Renal cortex interstitium (tissue), 15 donors: Measurements from ENCODE around the gene RELCH. TPM values are rescaled to one million over a fixed set of nuclear protein-coding genes. Genes with fewer than 3 reads are reported as not detected.
A peak's percentile ranks its signal among the peaks of the same experiment; 100 is the strongest.
"Not testable (repeated sequence)": the region's sequence is repeated elsewhere in the genome, so short reads cannot be mapped to it uniquely, and the experiment has no call there.

Experiments
- DNase-seq, 11 donors: peaks; one replicate each; pipeline ENCODE4 v3.0.0-alpha.2; 2013; ENCODE audit warnings: low read depth in 9 of 11, low spot score in 4 of 11; ENCODE audit errors: extremely low read depth in 1 of 11
- long read RNA-seq, 16 experiments: transcript quantifications; one replicate each; lab custom pipeline, GENCODE V29; 2026
- polyA plus RNA-seq, 3 donors: library from polyadenylated mRNA; unstranded; fragments of 120-200 nt; gene quantifications; one replicate each; pipeline ENCODE4 v1.2.1, GENCODE V29; 2013; ENCODE audit not compliant: insufficient read length in 3 of 3

RELCH gene, protein sequence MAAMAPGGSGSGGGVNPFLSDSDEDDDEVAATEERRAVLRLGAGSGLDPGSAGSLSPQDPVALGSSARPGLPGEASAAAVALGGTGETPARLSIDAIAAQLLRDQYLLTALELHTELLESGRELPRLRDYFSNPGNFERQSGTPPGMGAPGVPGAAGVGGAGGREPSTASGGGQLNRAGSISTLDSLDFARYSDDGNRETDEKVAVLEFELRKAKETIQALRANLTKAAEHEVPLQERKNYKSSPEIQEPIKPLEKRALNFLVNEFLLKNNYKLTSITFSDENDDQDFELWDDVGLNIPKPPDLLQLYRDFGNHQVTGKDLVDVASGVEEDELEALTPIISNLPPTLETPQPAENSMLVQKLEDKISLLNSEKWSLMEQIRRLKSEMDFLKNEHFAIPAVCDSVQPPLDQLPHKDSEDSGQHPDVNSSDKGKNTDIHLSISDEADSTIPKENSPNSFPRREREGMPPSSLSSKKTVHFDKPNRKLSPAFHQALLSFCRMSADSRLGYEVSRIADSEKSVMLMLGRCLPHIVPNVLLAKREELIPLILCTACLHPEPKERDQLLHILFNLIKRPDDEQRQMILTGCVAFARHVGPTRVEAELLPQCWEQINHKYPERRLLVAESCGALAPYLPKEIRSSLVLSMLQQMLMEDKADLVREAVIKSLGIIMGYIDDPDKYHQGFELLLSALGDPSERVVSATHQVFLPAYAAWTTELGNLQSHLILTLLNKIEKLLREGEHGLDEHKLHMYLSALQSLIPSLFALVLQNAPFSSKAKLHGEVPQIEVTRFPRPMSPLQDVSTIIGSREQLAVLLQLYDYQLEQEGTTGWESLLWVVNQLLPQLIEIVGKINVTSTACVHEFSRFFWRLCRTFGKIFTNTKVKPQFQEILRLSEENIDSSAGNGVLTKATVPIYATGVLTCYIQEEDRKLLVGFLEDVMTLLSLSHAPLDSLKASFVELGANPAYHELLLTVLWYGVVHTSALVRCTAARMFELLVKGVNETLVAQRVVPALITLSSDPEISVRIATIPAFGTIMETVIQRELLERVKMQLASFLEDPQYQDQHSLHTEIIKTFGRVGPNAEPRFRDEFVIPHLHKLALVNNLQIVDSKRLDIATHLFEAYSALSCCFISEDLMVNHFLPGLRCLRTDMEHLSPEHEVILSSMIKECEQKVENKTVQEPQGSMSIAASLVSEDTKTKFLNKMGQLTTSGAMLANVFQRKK
- 10 to 100 TPM; 32.1 to 39.0 (median 37.4) TPM for polyA plus RNA-seq
- long read RNA-seq, donor 1, result 0 reads
- long read RNA-seq, donor 2, result 0 reads
- long read RNA-seq, donor 3, result 0 reads
- long read RNA-seq, donor 4, full-length matches to known transcripts, result 1 of 1 reads
- long read RNA-seq, donor 4, partial matches to known transcripts, result 0 of 1 reads
- long read RNA-seq, donor 4, other reads (novel, unspliced or antisense), result 0 of 1 reads
- long read RNA-seq, donor 5, result 0 reads
- long read RNA-seq, donor 6, partial matches to known transcripts, result 5 of 5 reads
- long read RNA-seq, donor 6, other reads (novel, unspliced or antisense), result 0 of 5 reads
- long read RNA-seq, donor 7, result 0 reads
- long read RNA-seq, donor 8, result 0 reads
- long read RNA-seq, donor 9, full-length matches to known transcripts, result 1 of 1 reads
- long read RNA-seq, donor 9, partial matches to known transcripts, result 0 of 1 reads
- long read RNA-seq, donor 9, other reads (novel, unspliced or antisense), result 0 of 1 reads
- long read RNA-seq, donor 10, result 0 reads
- long read RNA-seq, donor 11, full-length matches to known transcripts, result 1 of 1 reads
- long read RNA-seq, donor 11, partial matches to known transcripts, result 0 of 1 reads
- long read RNA-seq, donor 11, other reads (novel, unspliced or antisense), result 0 of 1 reads
- long read RNA-seq, donor 12, result 0 reads
- long read RNA-seq, donor 13, result 0 reads
- long read RNA-seq, donor 14, result 0 reads
- long read RNA-seq, donor 15, full-length matches to known transcripts, result 2 of 2 reads
- long read RNA-seq, donor 15, partial matches to known transcripts, result 0 of 2 reads
- long read RNA-seq, donor 15, other reads (novel, unspliced or antisense), result 0 of 2 reads
- long read RNA-seq, donor 16, full-length matches to known transcripts, result 1 of 25 reads
- long read RNA-seq, donor 16, partial matches to known transcripts, result 24 of 25 reads
- long read RNA-seq, donor 16, other reads (novel, unspliced or antisense), result 0 of 25 reads

DNA sequence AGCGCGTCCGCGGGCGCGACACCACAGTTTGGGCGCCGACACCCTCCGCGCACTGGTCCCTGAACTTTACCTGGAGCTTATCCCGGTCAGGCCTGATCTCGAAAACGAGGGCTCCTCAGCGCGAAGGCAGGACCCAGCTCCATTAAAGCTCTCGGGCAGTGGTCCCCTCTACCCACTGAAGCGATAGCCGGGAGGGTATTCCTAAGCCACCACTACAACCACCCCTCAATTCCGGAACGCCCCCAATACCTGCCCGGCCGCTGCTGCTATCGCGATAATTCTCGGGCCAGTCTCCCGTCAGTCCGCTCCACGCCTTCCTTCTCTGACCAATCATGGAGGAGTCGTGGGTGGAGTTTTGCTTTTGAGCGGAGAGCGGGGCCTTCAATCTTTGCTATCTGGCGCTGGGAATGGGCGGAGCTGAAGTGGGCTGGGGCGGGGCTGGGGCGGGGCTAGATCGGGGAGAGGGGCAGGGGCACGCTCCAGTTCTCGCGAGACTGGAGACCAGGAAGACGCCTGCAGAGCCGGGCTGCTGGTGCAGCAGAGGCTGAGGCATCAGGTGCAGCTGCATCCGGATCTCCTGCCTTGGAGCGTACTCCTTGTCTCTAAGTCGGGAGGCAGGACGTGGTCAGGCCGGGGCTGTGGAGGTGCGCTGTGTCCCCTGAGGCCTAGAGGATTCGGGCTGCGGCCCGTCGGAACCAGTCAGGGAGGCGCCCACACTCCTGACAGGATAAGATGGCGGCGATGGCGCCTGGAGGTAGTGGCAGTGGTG lies at the start of gene RELCH, which contains the start of gene PIGN:
TSS of gene RELCH (plus strand) at position 482 of the 769 bp plus-strand sequence. CDS start at position 733, 251 bp downstream.
TSS of gene PIGN (minus strand) at position 283 of the 769 bp plus-strand sequence. CDS start 25,703 bp downstream, outside the sequence.
- DNase-seq, result peak; percentile 94 to 99 (median 98)

DNA sequence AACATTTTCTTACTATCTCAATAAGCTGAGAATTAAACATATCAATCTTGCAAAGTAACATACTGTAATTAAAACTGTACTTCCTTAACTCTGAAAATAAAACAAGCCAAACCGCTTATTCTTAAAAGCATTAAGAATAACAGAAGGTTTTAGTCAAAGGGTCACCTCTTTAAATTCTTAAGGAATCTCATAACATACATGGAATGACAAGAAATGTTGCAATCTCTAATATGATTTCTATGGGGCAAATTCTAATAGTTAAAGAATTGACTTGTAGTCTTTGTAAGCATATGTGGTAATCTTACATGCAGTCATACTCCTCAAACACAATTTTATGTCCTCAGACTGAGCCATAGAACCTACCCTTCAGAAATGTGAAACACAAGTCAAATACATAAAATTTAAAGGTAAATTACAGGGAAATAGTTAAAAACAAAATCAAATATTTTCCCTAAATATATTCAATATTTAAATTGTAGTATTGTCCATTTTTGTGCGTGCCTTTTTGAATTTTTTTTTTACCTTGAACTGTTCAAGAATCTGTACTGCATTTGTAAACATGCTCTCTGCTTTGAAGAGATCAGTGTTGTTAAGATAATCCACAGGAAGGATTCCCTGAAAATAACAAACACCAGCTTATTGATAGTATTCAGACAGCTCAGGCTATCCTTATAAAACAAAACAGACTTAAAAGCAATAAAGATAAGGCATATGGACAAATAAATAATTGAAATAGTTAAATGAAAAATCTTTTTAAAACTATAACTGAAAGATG lies 48.4 kb upstream of the RELCH start:
- no peak for DNase-seq

DNA sequence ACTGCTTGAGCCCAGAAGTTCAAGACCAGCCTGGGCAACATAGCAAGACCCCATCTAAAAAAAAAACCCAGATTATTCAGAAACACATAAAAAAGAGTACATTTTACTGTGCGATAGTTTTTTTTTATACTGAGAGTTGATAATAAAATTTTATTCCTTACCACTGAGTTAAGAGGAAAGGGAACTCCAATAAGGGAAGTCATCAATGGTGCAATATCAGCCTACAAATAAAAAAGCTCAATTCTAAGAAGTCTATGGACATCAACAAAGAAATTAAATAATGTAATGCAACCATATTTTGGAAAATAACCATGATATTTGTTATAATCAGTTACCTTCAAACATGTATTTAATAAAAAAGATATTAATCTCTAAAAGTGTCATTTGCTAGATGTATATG lies 46.8 kb upstream of the RELCH start:
- no peak for DNase-seq

DNA sequence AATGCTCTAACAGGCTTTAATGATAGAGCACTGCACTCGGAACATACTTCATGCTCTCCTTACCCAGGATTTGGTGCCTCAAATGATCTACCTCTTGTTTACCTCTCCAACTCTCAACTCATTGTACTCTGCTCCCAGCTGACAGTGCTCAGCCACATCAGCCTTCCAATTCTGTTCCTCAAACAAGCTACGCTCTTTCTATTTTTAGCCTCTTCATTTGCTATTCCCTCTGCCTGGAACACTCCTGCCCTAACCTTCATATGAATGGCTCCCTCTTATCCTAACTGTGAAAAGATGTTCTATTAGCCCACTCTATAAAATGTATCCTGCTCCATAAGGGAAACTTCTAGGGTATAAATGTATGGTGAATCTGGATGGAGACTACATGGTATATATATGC lies 42.7 kb upstream of the RELCH start:
- DNase-seq, result no peak

DNA sequence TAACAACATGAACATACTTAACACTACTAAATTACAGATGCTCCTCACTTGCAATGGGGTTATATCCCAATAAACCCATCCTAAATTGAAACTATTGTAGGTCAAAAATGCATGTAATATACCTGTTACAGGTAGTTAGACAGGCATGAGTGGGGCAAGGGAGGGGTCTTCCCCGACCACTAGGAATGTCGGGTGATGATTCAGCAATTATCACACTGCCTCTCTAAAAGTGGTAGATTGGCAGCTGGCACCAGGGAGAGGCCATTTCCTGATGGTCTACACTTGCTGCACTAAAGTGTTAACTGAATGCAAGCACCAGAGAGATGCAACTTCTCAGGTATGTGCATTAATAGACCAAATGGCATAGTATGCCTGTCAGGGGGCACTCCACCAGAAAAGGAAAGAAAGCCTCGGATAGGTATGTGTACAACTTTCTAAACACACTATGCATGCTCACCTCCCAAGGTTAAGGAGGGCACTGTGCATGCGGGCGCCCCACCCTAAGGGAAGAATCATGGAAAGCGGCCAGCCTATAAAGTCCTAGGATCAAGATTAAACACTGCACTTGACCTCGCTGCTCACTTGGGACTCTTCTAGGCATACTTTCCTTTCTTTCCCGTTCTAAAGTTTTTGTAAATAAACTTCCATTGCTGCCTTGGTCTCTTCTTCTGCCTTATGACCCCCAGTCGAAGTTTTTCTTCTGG lies 35.8 kb upstream of the RELCH start:
- no peak for DNase-seq

DNA sequence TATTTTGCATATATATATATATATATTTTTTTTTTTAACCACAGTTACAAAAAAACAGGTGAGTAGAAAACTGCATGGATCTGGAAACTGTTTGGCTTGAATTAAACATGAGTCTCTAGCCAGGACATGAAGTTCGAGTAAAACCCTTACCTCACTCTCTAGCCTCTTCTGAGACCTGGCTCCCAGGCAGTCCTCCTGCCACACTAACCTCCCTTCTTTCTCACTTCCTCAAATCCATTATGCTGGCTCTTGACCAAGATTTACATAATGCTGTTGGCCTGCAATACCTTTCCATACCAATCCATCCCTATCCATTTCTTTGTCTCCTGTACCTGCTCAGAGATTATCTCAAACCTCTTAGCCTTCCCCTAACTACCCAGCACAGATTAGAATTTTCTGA lies 34.2 kb upstream of the RELCH start:
- DNase-seq, result no peak

DNA sequence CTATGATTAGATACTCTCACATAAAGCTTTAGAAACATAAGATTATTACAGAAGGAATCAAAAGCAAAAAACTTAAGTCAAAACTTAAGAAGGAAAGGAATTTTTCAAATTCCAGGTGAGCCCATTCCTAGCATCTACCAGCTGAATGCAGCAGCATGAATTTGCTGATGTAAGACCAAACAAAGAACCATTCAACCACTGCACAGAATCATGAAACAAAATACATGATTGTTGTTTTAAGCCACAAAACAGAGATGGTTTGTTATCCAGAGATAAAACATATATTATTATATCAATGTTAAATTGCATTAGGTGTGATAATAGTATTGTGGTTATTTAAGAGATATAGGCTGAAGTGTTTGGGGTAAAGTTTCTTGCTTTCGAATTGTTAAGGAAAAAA lies 29.2 kb upstream of the RELCH start:
- no peak for DNase-seq

DNA sequence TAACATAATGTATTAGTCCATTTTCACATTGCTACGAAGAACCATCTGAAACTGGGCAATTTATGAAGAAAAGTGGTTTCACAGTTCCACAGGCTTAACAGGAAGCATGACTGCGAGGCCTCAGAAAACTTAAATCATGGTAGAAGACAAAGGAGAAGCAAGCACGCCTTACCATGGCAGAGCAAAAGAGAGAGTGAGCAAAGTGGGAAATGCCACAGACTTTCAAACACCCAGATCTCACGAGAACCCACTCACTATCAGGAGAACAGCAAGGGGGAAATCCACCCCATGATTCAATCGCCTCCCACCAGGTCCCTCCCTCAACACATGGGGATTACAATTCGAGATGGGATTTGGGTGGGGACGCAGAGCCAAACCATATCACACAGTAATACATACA lies 22.7 kb upstream of the RELCH start:
- DNase-seq, result no peak

DNA sequence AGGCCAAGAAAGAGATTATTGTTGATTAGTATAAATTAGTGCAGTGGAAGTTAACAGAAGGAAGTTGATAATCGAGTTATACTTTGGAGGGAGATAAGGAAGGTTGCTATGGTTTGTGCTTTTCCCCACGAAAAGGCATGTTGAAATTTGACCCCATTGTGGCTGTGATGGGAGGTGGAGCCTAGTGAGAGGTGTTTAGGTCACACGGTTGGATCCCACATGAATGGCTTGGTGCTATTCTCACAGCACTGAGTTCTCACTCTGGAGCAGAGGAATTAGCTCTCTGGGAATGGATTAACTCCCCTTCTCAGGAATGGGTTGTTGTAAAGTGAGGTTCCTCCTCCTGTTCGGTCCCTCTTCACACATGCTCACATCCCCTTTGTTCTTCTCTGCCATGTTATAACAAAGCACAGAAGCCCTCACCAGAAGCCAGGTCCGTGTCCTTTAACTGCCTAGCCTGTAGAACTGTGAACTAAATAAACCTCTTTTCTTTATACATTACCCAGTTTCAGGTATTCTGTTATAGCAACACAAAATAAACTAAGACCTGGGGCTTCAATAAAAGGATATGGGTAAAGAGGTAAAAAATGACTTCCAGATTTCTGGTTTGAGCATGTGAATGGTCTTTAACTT lies 22.1 kb upstream of the RELCH start:
- DNase-seq, result no peak

DNA sequence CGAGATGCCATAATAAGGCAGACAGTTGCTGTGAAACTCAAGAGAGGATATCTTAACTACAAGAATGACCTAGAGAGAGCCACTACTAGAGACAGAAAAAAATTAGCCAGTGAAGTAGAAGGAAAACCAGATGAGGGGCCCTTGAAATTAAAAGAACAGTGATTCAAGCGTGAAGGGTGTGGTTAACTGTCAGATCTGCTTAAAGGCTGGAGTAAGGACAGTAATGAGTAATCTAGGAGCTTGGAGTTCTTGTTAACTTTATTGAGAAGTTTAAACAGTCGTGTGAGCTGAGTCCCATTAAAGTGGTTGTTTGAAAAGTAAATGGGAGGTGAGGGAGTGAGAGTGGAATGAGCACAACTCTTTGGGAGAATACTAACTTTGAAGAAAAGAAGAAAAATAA lies 21.5 kb upstream of the RELCH start:
- DNase-seq, result no peak

DNA sequence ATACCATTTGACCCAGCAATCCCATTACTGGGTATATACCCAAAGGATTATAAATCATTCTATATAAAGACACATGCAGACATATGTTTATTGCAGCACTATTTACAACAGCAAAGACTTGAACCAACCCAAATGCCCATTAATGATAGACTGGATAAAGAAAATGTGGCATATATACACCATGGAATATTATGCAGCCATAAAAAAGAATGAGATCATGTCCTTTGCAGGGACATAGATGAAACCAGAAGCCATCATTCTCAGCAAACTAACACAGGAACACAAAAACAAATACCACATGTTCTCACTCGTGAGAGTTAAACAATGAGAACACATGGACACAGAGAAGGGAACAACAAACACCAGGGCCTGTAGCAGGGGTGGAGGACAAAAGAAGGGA lies 20.5 kb upstream of the RELCH start:
- DNase-seq, result not testable (repeated sequence)

DNA sequence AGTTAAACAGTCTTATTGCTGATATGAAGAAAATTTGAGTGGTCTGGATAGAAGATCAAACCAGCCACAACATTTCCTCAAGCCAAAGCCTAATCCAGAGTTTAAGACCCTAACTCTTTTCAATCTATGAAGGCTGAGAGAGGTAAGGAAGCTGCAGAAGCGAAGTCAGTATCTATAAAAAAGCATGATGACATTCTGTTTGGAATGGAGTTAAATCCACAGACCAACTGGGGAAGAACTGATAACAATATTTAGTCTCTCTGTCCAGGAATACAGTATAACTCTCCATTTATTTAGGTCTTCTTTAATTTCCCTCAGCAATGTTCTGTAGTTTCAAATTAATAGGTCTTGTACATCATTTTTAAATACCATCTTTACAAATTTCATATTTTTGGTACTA lies 16.2 kb upstream of the RELCH start:
- no peak for DNase-seq

DNA sequence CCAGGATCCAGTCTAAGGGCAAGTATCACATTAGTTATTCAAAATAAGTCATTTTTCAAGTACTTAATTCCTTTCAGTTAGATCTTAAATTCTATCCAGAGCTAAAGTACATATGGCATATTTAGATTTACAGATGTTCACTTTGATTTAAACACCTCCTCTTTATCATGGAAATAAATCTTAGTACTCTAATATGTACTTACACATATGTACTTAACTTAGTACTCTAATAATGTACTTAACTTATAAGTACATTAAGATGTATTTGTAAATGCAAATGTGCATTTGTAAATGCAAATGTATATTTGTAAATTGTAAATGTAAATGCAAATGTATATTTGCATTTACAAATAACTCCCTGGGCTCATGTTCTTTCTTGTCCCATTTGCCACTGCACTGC lies 14.8 kb upstream of the RELCH start:
- DNase-seq, result no peak

DNA sequence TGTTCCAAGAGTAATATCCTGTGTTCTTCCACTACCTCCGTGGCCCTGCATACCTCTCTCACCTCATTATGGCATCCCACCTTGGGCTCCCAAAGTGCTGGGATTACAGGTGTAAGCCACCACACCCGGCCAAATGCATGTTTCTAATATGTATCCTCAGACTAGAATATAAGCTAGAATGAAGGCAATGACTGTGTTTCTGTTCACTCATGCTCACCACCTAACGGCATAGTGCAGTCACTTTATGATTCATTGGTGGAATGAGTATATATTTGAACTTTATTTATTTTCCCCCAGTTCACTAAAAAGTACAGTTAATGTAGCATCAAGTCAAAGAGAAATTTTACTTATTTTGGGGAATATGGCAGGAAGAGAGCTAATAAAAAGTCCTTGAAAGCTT lies 11.5 kb upstream of the RELCH start:
- no peak for DNase-seq

DNA sequence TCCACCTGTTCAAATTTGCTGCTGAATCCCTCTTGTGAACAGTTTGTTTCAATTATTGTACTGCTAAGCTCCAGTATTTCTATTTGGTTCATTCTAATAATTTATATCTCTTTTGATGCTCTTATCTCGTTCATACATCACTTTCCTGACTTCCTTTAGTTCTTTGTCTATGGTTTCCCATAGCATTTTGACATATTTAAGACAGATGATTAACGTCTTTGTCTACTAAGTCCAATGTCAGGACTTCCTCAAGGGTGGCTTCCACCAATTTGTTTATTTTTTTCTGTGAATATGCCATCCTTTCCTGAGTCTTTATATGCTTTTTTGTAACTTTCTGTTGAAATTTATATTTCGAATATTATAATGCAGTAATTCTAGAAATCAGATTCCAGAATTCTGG lies 9.8 kb upstream of the RELCH start:
- DNase-seq, result no peak
